ENCODE data around the gene GPR17.

Gene GPR17

DNA sequence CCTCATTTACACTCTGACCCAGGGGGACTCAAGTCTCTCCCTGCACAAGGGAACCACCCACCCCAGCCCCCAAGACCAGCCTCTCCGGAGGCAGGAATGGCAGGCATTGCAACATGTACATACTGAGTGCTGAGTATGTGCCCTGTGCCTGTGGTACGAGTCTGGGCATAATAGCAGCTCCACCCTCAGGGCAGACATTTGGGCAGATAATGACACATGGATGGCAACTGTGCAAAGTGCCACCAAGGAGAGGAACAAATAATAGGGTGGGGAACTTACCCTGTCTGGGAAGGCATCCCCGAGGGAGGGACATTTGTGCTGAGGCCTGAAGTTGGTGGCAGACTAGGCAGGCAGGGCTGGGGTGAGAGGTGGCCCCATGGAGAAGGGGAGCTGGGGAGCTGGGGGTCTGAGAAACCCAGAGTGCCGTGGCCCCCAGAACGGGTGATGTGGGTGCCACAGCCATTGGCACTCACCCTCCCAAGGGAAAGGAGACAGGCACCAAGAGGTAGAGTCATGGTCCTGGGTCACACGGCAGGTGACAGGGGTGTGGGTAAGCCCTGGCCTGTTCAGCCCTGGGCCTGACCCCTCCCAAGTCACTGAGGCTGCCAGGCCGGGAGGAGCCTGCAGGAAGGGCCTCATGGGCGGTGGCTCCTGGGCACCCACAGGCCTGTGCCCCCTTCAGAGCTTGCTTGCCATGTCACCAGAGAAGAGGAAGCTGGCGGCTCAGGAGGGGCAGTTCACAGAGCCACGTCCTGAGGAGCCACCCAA is 15.7 kb upstream of the GPR17 start:
- DNase-seq, result no peak

DNA sequence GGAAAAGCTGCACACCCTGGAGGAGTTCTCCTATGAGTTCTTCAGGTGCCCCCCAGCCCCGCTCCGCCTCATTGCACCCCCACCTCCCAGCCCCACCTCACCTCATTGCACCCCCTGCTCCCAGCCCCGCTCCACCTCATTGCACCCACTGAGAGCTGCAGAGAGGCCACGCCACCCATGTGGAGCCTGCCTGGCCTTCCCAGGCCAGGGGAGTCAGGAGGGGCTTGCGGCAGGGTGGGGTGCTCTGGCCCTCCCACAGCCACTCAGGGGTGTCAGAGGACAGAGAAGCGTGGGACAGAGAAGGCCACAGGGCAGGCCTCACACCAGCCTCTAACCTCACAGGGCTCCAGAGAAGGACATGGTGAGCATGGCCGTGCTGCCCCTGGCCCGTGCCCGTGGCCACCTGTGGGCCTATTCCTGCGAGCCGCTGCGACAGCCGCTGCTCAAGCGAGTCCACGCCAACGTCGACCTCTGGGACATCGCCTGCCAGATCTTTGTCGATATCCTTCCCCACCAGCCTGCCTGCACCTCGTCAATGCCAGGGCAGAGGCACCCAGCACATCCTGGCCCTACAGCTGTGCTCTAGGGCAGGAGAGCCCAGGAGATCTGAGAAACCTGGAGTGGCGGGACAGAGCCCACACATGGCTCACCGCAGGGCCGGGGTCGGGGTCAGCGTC is 15.0 kb upstream of the GPR17 start:
- DNase-seq, result no peak

- DNase-seq, result no peak
Observed at GRCh38 chr2:127631541-127631996, 14.4 kb upstream of the GPR17 start.

DNA sequence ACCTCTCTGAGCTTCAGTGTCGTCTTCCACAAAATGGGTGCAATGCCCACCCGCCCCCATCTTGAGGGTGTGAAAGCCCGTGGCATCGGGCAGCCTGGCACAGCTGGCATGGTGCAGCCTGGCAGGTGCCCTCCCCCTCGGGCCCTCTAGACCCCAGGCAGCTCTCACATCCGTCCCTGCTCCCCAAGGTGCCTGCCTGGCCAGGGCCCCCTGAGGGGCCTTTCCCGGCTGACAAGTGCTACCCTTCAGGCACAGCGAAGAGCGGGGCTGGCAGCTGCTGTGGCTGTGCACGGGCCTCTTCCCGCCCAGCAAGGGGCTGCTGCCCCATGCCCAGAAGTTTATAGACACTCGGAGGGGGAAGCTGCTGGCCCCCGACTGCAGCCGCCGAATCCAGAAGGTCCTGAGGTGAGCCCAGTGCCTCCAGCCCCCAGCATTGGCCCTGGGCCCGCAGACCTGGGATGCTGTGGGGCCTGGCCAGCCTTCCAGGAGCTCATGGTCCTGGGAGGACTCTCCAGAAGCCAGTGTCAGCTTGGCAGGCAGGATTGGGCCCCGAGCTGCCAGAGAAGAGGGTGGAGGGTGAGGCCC is 13.9 kb upstream of the GPR17 start:
- DNase-seq, result no peak

DNA sequence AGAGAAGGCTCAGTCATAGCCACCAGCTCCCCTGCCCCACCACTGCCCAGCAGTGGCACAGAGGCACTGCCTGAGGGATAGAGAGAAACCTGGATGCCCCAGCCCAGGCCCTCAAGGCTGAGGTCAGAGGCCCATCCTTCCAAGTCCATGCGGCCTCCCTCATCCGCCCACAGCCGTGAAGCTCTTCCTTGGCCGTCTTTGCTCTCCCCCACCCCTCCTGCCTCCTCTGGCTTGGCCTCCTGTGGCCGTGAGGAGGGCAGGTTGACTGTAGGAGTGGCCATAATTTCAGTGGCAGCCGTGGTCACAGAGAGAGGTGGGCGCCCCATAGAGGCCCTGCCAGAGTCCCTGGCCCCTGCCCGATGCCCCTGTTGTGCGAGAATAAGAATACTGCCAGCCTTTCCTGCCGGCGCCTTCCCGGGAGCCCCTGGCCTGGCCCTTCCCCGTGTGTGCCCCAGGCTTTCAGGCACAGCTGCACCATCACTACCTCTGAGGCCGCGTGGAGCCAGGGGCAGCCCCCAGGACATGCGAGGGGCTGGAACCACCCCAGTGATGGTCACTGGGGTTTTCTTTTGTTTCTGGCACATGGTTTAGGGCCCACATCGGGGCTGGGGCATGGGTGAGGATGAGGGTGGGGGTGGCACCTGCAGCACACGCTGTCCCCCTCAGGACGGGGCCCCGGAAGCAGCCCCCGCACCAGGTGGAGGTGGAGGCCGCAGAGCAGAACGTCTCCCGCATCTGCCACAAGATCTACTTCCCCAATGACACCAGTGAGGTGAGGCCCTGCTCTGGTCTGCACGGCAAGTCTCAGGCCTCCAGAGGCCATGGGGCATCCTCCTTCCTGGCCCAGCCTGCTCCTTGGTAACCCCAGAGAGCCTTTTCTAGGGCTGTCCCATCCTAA is 13.1 kb upstream of the GPR17 start:
- no peak for DNase-seq

DNA sequence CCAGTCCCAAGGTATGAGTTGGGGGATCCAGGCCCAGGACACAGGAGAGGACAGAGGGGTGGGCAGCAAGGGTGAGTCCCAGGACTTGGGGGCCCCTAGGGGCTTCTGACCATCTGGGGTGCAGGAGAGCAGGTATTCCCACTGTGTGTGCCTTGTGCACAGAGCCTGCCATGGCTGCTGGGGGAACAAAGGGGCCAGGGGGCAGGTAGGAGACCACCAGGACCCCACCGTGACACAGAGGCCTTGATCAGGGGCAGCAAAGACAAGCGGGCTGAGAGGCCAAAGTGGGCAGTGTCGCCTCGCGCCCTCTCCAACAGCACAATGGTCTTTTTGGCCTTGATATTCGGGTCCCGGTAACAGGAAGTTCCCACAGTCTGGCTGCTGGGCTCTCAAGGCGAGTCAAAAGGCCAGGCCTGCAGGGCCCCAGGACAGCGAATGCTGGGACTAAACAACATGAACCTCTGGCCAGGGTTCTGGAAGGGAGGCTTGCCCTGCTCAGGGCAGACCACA is 12.3 kb upstream of the GPR17 start:
- DNase-seq, result no peak

GRCh38 chr2:127634066-127634617 is 11.8 kb upstream of the GPR17 start:
- no peak for DNase-seq

DNA sequence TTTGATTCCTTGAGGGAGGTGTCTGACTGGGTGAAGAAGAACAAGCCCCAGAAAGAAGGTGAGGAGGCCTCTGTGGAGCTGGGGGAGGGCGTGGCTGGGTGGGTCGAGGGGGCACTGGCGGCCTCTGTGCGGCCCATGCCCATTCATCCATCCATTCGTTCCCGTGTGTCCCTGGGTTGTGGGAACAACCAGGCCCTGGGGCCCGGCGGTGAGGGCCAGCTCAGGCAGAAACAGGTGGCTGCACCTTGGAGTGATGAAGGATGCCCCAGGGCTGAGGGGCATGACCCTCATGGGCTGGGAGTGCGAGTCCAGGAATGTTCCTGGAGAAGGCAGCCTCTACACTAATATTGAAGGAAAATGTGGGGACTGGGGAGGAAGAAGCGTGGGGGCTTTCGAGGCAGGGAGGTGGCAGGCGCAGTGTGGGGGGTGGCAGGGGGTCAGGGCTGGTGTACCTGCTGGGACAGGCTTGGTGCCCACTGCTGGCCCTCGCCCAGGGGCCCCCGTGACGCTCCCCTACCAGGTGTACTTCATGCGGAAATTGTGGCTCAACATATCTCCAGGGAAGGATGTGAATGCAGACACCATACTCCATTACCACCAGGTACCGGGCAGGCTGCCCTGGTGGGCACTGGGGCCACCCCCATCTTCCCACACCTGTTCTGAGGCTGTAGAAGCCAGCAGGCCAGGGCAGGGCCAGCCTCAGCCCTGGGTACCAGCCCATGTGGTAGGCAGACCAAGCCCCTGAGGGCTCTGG is 11.2 kb upstream of the GPR17 start:
- no peak for DNase-seq

- DNase-seq, result no peak
Observed at GRCh38 chr2:127635380-127636237, 10.3 kb upstream of the GPR17 start.

- no peak for DNase-seq
Observed at GRCh38 chr2:127636248-127637235, 9.4 kb upstream of the GPR17 start.

- no peak for DNase-seq
Observed at GRCh38 chr2:127637236-127637630, 8.7 kb upstream of the GPR17 start.

GRCh38 chr2:127637725-127638252 is 8.2 kb upstream of the GPR17 start:
- peak; percentile 73 for DNase-seq

DNA sequence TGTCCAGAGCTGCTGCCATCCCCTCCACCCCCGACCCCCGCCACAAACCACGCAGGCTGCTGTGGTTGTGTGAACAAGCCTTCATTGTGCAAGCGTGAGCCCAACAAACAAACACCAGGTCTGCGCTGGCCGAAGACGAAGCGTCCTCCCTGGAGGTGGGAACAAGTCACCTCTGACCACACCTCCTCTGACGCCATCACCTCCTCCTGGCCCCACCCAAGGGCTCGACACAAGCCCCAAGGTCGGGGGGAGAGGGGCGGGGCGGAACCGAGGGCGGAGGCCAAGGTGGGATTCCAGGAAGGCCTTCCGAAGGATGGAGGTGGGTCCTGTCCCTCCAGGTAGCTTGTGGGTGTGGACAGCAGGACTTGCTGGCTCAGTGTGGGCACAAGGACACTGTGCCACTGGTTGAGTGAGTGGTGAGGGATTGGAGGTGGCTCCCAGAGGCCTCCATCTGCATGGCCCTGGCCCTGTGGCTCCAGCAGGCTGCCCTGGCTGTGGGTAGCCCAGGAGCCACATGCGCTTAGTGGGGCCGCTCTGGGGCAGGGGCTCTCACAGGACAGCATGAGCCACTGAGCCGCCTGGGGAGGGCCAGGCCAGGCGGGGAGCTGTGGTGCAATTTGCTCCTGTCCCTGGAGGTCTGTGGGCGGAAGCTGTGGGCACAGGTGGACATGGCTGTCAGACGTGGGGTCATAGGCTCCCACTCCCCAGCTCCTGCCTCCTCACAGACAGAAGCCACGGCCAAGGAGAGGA is 7.4 kb upstream of the GPR17 start:
- DNase-seq, result no peak

DNA sequence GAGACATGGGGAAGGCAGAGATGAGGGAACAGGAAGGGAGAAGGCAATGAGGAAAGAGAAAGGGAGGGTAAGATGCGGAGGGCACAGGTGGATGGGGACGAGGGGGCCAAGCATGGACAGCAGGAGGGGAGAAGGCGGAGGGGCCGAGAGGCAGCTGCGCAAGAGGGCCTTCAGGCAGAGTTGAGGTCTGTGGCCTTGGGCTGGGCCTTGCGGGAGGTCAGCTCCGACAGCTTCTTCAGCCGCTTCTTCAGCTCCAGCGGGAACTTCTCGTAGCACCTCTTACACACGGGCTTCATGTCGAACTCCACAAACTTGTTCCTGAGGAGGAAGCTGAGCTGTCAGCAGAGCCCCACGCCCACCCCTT is 6.9 kb upstream of the GPR17 start:
- DNase-seq, result no peak

GRCh38 chr2:127640082-127641072 is 5.6 kb upstream of the GPR17 start:
- DNase-seq, result no peak

DNA sequence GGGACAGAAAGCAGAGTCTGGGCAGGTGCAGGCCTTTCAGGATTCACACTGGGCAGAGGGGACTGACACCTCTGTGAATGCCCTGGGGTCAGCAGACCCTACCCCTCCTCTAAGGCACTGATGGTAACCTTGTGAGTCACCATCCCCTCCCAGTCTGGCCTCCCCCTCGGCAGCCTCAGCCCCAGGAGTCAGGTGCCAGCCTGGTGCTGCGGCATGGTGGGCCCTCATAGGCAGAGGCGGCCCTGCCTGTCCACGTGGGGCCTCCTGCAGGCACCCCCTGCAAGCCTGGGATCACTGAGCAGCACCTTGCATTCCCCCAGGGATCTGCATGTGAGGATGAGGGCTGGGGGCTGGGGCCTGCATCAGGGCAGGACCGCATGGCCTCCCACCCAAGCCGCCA is 4.8 kb upstream of the GPR17 start:
- no peak for DNase-seq

GRCh38 chr2:127641846-127642507 is 4.0 kb upstream of the GPR17 start:
- no peak for DNase-seq
